Mesothelial cell of epicardium (in vitro differentiated cells): Measurements from ENCODE around the gene KDM4B. TPM values are rescaled to one million over a fixed set of nuclear protein-coding genes. Genes with fewer than 3 reads are reported as not detected.

Experiments
- DNase-seq, 2 experiments: peaks; one replicate each; pipeline ENCODE4 v3.0.0; 2021; ENCODE audit warnings: low spot score in 2 of 2; ENCODE audit not compliant: unreplicated experiment in 2 of 2
- H3K27ac Mint-ChIP-seq: 2 replicates; pipeline ENCODE4 v1.8.0; 2021; ENCODE audit warnings: mixed read lengths
- H3K27me3 Mint-ChIP-seq: 2 replicates; pipeline ENCODE4 v1.8.0; 2021; ENCODE audit warnings: low read depth, mixed read lengths
- H3K36me3 Mint-ChIP-seq: 2 replicates; pipeline ENCODE4 v1.8.0; 2021; ENCODE audit warnings: mixed read lengths
- H3K4me1 Mint-ChIP-seq: 2 replicates; pipeline ENCODE4 v1.8.0; 2021; ENCODE audit warnings: mixed read lengths
- H3K4me3 Mint-ChIP-seq: 2 replicates; pipeline ENCODE4 v1.8.0; 2021; ENCODE audit warnings: mild to moderate bottlenecking, moderate library complexity, mixed read lengths
- H3K9me3 Mint-ChIP-seq: 2 replicates; pipeline ENCODE4 v1.8.0; 2021; ENCODE audit warnings: mixed read lengths
- total RNA-seq: library from RNA; stranded (reverse); gene quantifications from 3 replicates; pipeline ENCODE4 v1.2.1, GENCODE V29; 2021
- TF ChIP-seq, protein P1 (sequence below): fragments of 200-600 bp; sonication (generic); IDR thresholded peaks from one replicate; pipeline ENCODE4 v1.5.0; 2021; ENCODE audit warnings: antibody characterized with exemption; ENCODE audit not compliant: unreplicated experiment

Gene KDM4B
- total RNA-seq, 1 donor from 2014 or later: 80.5 TPM

DNA sequence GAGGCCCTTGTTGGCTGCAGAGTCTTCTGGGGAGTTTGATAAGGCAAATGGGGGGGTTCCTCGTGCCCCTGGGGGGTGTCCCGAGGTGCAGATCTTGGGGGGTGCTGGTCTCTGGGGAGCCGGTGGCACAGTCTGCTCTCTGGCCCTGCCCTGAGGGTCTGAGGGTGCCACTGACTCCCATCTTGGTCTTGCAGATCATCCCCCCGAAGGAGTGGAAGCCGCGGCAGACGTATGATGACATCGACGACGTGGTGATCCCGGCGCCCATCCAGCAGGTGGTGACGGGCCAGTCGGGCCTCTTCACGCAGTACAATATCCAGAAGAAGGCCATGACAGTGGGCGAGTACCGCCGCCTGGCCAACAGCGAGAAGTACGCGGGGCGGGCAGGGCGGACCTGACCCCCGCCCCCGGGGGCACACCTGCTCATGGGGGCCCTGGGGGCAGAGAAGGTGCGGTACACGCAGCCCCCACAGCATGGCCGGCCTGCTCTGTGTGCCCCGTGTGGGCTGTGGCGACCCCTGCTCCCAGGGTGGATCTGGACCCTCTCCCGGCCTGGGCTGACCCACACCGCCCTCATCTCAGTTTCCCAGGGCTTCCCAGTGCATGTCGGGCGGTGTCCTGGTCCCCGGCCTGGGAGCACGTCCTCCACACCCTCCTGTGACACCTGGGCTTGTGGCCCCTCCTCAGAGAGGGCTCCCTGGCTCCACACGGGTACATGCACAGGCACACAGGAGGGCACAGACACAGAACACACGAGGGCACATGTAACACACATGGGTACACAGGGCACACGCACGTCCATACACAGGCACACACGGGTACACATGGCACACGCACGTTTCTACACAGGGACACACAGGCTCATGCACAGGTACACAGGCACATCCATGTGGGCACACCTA, 71.0 kb downstream of the KDM4B start:
- H3K36me3 Mint-ChIP-seq: peaks cover 27% of the 10 kb centered on the region
- no peak overlapping the region for H3K27ac Mint-ChIP-seq
- peaks cover 8% of the 10 kb centered on the region for H3K4me1 Mint-ChIP-seq
- H3K9me3 Mint-ChIP-seq: no peaks in the 10 kb centered on the region
- H3K27me3 Mint-ChIP-seq: no peaks in the 10 kb centered on the region
- no peak overlapping the region for H3K4me3 Mint-ChIP-seq
- DNase-seq: no peak
- TF ChIP-seq, protein P1, sequence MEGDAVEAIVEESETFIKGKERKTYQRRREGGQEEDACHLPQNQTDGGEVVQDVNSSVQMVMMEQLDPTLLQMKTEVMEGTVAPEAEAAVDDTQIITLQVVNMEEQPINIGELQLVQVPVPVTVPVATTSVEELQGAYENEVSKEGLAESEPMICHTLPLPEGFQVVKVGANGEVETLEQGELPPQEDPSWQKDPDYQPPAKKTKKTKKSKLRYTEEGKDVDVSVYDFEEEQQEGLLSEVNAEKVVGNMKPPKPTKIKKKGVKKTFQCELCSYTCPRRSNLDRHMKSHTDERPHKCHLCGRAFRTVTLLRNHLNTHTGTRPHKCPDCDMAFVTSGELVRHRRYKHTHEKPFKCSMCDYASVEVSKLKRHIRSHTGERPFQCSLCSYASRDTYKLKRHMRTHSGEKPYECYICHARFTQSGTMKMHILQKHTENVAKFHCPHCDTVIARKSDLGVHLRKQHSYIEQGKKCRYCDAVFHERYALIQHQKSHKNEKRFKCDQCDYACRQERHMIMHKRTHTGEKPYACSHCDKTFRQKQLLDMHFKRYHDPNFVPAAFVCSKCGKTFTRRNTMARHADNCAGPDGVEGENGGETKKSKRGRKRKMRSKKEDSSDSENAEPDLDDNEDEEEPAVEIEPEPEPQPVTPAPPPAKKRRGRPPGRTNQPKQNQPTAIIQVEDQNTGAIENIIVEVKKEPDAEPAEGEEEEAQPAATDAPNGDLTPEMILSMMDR: no peak

DNA sequence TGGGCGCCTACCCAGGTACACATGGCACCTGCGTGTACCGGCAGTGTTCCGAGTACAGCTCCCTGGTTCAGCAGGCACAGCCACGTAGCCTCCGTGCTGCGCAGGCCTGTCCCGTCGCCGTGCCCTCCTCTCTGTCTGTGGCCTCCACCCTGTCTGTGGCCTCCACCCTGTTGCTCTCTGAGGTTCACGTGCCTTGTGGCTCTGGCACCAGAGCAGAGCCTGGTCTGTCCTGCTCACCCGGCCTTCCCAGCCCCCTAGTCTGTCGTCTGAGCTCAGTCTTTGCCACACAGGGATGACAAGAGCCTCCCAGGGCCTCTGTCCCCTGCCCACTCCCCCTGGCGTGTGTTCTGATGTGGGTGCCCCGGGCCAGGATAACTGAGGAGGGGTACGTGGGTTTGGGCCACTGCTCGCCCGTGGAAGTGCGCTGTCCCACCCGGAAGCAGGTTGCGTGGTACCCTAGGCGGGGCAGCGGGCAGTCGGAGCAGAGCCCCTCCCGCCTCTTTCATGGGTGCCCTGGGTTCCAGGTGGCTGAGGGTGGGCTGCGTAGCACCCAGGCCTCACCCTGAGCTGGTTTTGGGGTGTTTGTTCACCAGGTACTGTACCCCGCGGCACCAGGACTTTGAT, 71.7 kb downstream of the KDM4B start:
- Mint-ChIP-seq H3K36me3 (peaks cover 24% of the 10 kb centered on the region), H3K27ac (no peak overlapping the region), H3K4me1 (peaks cover 8% of the 10 kb centered on the region), H3K27me3 (no peaks in the 10 kb centered on the region), H3K4me3 (no peak overlapping the region), H3K9me3 (no peaks in the 10 kb centered on the region)
- TF ChIP-seq, protein P1: no peak
- DNase-seq: no peak

DNA sequence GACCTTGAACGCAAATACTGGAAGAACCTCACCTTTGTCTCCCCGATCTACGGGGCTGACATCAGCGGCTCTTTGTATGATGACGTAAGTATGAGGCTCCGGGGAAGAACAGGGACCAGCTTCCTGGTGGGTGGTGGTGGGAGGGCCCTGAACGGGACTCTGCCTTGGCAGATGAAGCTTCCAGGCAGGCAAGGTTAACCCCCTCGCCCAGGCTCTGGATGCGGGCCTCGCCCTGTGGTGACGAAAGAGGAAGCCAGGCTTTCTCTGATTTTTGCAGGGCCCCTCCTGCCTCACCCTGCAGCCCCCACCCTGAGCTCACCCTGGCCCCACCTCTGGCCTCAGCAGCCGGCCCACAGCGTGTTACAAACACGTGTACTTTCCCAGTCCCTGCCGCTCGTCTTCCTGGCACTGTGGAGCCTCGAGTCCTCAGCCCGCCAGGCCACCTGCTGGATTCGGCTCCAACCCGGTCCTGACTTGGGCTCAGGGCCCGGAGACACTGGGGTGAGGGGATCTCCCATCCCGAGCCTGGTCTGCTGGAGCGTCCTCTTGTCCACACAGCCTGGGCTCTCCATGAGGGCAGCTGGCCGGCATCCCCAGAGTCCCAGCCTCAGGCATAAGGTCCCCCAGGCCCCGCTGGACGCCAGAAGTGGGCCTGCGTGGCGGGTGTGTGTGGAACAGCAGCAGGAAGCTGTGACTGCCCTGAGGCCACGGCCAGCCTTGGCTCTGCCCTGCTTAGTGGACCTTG, 72.4 kb downstream of the KDM4B start:
- DNase-seq: no peak
- Mint-ChIP-seq H3K36me3 (peaks cover 28% of the 10 kb centered on the region), H3K4me1 (peaks cover 8% of the 10 kb centered on the region), H3K27me3 (no peaks in the 10 kb centered on the region), H3K4me3 (no peak overlapping the region), H3K27ac (no peak overlapping the region), H3K9me3 (no peaks in the 10 kb centered on the region)
- TF ChIP-seq, protein P1: no peak

DNA sequence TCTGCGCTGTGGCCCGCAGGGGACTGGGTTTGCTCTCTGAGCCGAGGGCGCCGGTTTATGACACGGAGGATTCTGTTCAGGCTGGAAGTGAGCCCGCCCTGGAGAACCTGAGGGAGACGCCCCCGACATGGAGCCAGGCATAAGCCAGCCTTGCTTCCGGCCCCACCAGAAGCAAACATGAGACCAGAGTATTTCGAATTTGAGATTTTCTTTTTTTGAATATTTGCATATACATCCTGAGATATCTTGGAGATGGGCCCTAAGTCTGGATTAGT, 72.9 kb downstream of the KDM4B start:
- TF ChIP-seq, protein P1: no peak
- Mint-ChIP-seq H3K27ac (no peak overlapping the region), H3K9me3 (no peaks in the 10 kb centered on the region), H3K36me3 (peaks cover 28% of the 10 kb centered on the region), H3K4me1 (peaks cover 5% of the 10 kb centered on the region), H3K27me3 (no peaks in the 10 kb centered on the region), H3K4me3 (no peak overlapping the region)
- DNase-seq: no peak

DNA sequence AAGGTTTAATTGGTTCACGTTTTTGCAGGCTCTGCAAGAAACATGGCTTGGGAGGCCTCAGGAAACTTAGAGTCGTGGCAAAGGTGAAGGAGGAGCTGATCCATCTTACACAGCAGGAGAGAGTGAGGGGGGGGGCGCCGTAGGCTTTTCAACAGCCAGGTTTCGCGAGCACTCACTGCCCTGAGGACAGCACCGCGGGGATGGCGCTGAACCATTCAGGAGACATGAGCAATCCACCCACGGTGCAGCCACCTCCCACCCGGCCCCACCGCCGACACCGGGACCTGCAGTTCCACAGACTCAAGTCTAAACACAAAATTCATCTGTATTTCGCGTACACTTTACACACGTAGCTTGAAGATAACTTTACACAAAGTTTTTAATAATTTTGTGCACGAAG, 73.6 kb downstream of the KDM4B start:
- TF ChIP-seq, protein P1: no peak
- Mint-ChIP-seq H3K9me3 (no peaks in the 10 kb centered on the region), H3K27ac (no peak overlapping the region), H3K36me3 (peaks cover 28% of the 10 kb centered on the region), H3K27me3 (no peaks in the 10 kb centered on the region), H3K4me3 (no peak overlapping the region), H3K4me1 (no peaks in the 10 kb centered on the region)
- no peak for DNase-seq
